ENCODE data around the gene STRA6. TPM values are rescaled to one million over a fixed set of nuclear protein-coding genes. Genes with fewer than 3 reads are reported as not detected.

Gene STRA6, protein sequence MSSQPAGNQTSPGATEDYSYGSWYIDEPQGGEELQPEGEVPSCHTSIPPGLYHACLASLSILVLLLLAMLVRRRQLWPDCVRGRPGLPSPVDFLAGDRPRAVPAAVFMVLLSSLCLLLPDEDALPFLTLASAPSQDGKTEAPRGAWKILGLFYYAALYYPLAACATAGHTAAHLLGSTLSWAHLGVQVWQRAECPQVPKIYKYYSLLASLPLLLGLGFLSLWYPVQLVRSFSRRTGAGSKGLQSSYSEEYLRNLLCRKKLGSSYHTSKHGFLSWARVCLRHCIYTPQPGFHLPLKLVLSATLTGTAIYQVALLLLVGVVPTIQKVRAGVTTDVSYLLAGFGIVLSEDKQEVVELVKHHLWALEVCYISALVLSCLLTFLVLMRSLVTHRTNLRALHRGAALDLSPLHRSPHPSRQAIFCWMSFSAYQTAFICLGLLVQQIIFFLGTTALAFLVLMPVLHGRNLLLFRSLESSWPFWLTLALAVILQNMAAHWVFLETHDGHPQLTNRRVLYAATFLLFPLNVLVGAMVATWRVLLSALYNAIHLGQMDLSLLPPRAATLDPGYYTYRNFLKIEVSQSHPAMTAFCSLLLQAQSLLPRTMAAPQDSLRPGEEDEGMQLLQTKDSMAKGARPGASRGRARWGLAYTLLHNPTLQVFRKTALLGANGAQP
- 0.23 TPM in 1 of 2 replicates, not detected in the other for total RNA-seq

DNA sequence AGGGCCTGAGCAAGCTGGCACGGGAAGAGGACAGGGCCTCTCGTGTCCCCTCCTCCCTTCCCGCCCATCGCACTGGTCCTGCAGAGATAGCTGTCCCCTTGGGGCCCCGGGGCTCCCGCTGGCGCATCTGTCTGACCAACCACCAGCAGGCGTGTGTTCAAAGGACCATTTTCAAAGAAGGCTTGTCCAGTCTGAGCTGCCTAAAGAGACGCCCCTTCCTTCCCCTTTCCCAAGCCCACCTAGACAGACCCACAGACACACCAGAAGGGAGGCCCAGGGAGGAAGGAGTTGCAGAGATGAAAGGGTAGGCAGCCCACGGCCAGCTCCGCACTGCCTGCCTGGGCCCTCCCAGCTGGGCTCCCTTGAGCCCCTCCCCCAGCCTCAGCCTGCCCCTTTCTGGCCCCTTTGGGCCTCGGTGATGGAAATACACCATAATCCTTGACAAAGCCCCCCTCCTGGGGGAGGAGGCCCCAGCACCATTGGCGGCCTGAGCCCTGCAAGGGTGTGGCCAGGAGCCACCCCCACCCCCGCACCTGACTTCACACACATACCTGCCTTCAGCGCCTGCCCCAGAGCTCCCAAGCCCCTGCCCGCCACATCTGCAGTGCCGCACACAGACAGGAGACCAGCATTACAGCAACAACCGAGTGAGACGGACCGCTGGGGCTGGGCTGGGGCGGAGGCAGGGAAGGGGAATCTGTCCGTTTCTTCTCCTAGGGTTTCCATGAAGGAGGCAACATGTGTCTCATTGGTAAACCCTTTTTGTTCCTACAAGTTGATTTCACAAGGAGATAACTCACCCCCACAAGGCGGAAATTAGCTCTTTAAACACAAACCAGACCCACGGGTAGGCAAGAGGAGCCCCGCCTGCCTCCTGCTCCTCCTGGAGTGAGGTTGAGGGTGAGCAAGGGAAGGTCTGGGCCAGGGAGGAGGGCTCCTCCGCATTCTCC is at the start of gene STRA6:
Gene STRA6, minus strand, starts transcription at position 336 of the 950 bp plus-strand sequence. CDS start 520 bp downstream, outside the sequence.
- no peaks in the 10 kb centered on the region for H3K9me3 Mint-ChIP-seq
- intact Hi-C loops (cut with micrococcal nuclease): no loop called here
- no peak for DNase-seq (ENCODE audit: low spot score)
- H3K27me3 Mint-ChIP-seq (ENCODE audit: insufficient read depth): peaks cover 4% of the 10 kb centered on the region
- no peak within 1 kb of the TSS for H3K27ac Mint-ChIP-seq
- no peaks in the 10 kb centered on the region for H3K4me1 Mint-ChIP-seq (ENCODE audit: low read depth)
- H3K4me3 Mint-ChIP-seq: no peak within 1 kb of the TSS
- H3K36me3 Mint-ChIP-seq (ENCODE audit: low read depth): no peaks in the 10 kb centered on the region

DNA sequence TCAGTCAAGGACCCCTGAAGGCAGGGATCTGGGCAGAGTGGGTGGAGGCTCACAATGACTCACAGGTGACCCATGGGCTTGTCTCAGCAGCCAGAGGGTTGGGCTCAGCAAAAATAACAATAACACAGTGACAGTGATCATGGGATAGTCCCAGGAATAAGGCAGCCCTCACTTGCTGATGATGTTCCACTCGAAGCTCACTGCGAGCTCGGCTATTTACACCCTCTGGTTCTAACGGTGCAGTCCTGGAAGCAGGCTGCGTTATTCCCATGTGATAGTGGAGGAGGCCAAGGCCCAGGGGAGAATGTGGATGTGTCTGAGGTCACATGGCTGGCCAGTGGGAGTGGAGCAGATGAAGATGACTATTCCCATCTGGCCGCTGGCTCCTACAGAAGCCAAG is 49.7 kb upstream of the STRA6 start:
- H3K27ac Mint-ChIP-seq: no peak overlapping the region
- no peak overlapping the region for H3K4me3 Mint-ChIP-seq
- no peaks in the 10 kb centered on the region for H3K36me3 Mint-ChIP-seq (ENCODE audit: low read depth)
- intact Hi-C loops (cut with micrococcal nuclease): no loop called here
- DNase-seq (ENCODE audit: low spot score): no peak
- no peaks in the 10 kb centered on the region for H3K9me3 Mint-ChIP-seq
- H3K4me1 Mint-ChIP-seq (ENCODE audit: low read depth): no peaks in the 10 kb centered on the region
- peaks cover 6% of the 10 kb centered on the region for H3K27me3 Mint-ChIP-seq (ENCODE audit: insufficient read depth)

- H3K36me3 Mint-ChIP-seq (ENCODE audit: low read depth): no peaks in the 10 kb centered on the region
- intact Hi-C loops (cut with micrococcal nuclease): no loop called here
- H3K27me3 Mint-ChIP-seq (ENCODE audit: insufficient read depth): peaks cover 15% of the 10 kb centered on the region
- H3K4me1 Mint-ChIP-seq (ENCODE audit: low read depth): no peaks in the 10 kb centered on the region
- no peak for DNase-seq (ENCODE audit: low spot score)
- H3K9me3 Mint-ChIP-seq: no peaks in the 10 kb centered on the region
- H3K4me3 Mint-ChIP-seq: no peak overlapping the region
- H3K27ac Mint-ChIP-seq: no peak overlapping the region
These were observed 48.7 kb upstream of the STRA6 start for GRCh38 chr15:74251131-74251811.

DNA sequence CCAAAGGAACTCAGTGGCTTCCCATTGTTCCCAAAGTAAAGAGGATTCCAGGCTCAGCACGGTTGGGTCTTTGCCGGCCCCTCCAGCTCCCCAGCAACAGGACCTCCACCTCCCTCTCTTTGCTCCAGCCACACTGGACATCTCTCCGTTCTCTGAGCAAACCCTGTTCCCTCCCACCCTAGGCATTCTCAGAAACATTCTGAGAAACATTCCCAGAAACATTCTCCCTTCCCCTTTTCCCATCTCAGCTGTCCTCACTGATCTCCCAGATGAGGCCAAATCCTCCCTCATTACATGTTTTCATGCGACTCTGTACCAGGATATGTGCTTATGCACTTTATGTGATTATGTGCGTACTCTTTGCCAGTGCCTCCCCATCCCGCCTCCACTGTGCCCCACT is 47.7 kb upstream of the STRA6 start:
- H3K27me3 Mint-ChIP-seq (ENCODE audit: insufficient read depth): peaks cover 19% of the 10 kb centered on the region
- no peaks in the 10 kb centered on the region for H3K9me3 Mint-ChIP-seq
- no peaks in the 10 kb centered on the region for H3K36me3 Mint-ChIP-seq (ENCODE audit: low read depth)
- intact Hi-C loops (cut with micrococcal nuclease): loop anchor here (1.0 kb wide), 1 partner anchor 24 kb away; no protein-coding TSS in a partner anchor
- H3K4me3 Mint-ChIP-seq: no peak overlapping the region
- no peaks in the 10 kb centered on the region for H3K4me1 Mint-ChIP-seq (ENCODE audit: low read depth)
- H3K27ac Mint-ChIP-seq: no peak overlapping the region
- no peak for DNase-seq (ENCODE audit: low spot score)

DNA sequence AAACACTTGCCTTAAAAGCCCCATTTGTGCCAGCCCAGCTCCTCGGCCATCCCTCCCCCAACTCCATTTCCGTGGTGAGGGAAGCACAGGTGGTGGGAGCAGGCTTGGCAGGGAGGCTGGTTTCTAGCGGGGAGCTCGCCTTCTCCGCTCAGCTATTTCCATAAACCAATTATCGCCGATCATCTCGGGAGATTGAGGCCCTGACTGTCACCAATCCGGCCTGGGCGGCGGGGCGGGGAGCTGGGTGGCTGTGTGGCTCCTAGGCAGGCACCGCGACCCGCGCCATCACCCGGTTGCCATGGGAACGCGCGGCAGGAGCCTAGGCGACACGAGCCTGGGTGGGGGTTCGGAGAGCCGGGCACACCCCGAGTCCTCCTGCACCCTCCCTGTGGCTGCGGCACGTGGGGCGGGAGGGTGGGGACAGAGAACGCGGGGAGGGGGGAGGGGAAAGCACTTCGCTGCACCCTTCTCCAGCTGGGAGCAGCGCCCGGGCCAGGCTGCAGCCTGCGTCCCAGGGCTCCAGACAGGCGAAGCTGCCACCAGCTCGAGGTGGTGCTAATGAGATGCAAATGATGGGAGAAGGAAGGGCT is 42.9 kb upstream of the STRA6 start:
- no peak overlapping the region for H3K4me3 Mint-ChIP-seq
- no peaks in the 10 kb centered on the region for H3K9me3 Mint-ChIP-seq

DNA sequence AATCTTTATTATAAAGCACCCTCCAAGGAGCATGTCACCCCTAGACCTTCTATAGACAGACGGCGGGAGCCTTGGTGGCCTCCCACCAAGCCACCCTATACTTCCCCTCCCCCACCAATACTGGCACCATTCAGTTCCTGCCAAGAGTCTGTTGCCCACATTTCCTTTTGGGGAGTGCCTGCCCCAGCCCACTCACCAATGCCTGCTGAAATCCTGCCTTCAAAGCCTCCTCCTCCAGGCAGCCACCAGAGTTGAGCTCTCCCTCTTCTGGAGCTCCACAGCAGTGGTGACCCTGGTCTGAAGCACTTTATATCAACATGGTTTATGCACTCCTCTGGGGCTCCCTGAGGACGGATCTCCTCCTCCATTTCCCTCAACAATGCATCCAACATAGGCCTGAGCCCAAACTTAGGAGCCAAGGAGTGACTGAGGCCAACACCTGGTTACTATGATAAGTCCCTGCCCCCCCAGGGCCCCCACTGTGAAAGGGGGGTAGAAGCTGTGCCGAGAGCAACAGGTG is 42.3 kb upstream of the STRA6 start:
- Mint-ChIP-seq H3K27me3 (ENCODE audit: insufficient read depth) (peaks cover 26% of the 10 kb centered on the region), H3K4me3 (no peak overlapping the region), H3K9me3 (no peaks in the 10 kb centered on the region), H3K27ac (no peak overlapping the region), H3K4me1 (ENCODE audit: low read depth) (no peaks in the 10 kb centered on the region), H3K36me3 (ENCODE audit: low read depth) (no peaks in the 10 kb centered on the region)
- intact Hi-C loops (cut with micrococcal nuclease): no loop called here
- no peak for DNase-seq (ENCODE audit: low spot score)

More for the DNA sequence above, 42.9 kb upstream of the STRA6 start:
- Mint-ChIP-seq H3K36me3 (ENCODE audit: low read depth) (no peaks in the 10 kb centered on the region), H3K4me1 (ENCODE audit: low read depth) (no peaks in the 10 kb centered on the region), H3K27me3 (ENCODE audit: insufficient read depth) (peaks cover 30% of the 10 kb centered on the region), H3K27ac (no peak overlapping the region)
- intact Hi-C loops (cut with micrococcal nuclease): no loop called here
- DNase-seq (ENCODE audit: low spot score): no peak

- H3K36me3 Mint-ChIP-seq (ENCODE audit: low read depth): no peaks in the 10 kb centered on the region
- H3K27ac Mint-ChIP-seq: no peak overlapping the region
- intact Hi-C loops (cut with micrococcal nuclease): no loop called here
- H3K9me3 Mint-ChIP-seq: no peaks in the 10 kb centered on the region
- peaks cover 26% of the 10 kb centered on the region for H3K27me3 Mint-ChIP-seq (ENCODE audit: insufficient read depth)
- no peak overlapping the region for H3K4me3 Mint-ChIP-seq
- no peaks in the 10 kb centered on the region for H3K4me1 Mint-ChIP-seq (ENCODE audit: low read depth)
- no peak for DNase-seq (ENCODE audit: low spot score)
These were observed 40.8 kb upstream of the STRA6 start for GRCh38 chr15:74243431-74243830.

GRCh38 chr15:74242441-74243185 is 40.0 kb upstream of the STRA6 start:
- no peaks in the 10 kb centered on the region for H3K4me1 Mint-ChIP-seq (ENCODE audit: low read depth)
- no peak overlapping the region for H3K4me3 Mint-ChIP-seq
- no peaks in the 10 kb centered on the region for H3K9me3 Mint-ChIP-seq
- intact Hi-C loops (cut with micrococcal nuclease): no loop called here
- peaks cover 26% of the 10 kb centered on the region for H3K27me3 Mint-ChIP-seq (ENCODE audit: insufficient read depth)
- DNase-seq (ENCODE audit: low spot score): no peak
- H3K27ac Mint-ChIP-seq: no peak overlapping the region
- H3K36me3 Mint-ChIP-seq (ENCODE audit: low read depth): no peaks in the 10 kb centered on the region

DNA sequence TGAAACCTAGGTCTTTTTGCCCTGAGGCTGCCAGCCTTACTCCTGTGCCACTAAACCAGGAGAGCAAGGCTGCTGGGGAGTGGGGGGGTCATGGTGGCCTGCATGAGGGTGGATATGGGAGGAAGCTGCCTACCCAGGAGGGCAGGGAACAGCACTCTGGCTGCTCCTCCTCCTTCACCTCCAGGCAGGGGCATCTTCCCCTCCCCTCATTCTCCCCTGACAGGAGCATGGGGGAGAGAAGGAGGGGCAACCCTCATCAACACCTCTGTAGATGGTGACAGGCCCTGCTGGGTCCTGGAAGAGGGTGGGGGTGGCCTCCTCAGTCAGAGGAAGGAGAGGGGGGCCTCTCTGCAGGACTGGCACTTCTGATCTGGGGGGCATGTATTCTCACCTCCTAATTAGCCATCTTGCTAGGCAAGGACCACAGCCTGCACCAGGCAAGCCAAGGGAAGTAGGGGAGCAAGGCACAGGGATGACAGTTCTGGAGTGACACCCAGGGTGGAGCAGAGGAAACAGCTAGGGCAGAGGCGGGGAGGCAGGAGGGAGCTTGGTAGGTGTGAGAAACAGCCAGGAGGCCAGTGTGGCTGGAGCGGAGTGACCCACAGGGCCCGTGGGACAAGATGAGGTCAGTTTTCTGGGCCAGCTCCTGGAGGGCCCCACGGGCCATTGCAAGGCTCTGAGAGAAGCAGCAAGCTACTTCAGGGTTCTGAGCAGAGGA is 38.5 kb upstream of the STRA6 start:
- Mint-ChIP-seq H3K9me3 (no peaks in the 10 kb centered on the region), H3K4me3 (no peak overlapping the region), H3K27ac (no peak overlapping the region), H3K36me3 (ENCODE audit: low read depth) (no peaks in the 10 kb centered on the region), H3K4me1 (ENCODE audit: low read depth) (no peaks in the 10 kb centered on the region), H3K27me3 (ENCODE audit: insufficient read depth) (peaks cover 19% of the 10 kb centered on the region)
- DNase-seq (ENCODE audit: low spot score): no peak
- intact Hi-C loops (cut with micrococcal nuclease): no loop called here

GRCh38 chr15:74240002-74240568 is 37.5 kb upstream of the STRA6 start:
- Mint-ChIP-seq H3K27me3 (ENCODE audit: insufficient read depth) (peaks cover 16% of the 10 kb centered on the region), H3K27ac (no peak overlapping the region), H3K4me1 (ENCODE audit: low read depth) (no peaks in the 10 kb centered on the region), H3K4me3 (no peak overlapping the region), H3K9me3 (no peaks in the 10 kb centered on the region), H3K36me3 (ENCODE audit: low read depth) (no peaks in the 10 kb centered on the region)
- intact Hi-C loops (cut with micrococcal nuclease): no loop called here
- no peak for DNase-seq (ENCODE audit: low spot score)

Data from activated T-helper 1 cell treated with anti-CD3 and anti-CD28 coated beads, Interleukin-12 subunit alpha, Interleukin-12 subunit beta, Interleukin-2, Interleukin-4 antibody, amounts not matched to agents 30 ng/mL and 10 ng/mL and 1 ng/mL, durations not matched to agents 14 hours and 24 hours and 36 hours (primary cell).